DMS79 treated with DMSO at 0.1 percent for 48 hours (cell line): ENCODE data around the gene OTX1.

Source experiments
- DNase-seq: peaks from one replicate; lab custom pipeline; 2025; lab: John Stamatoyannopoulos, UW

The OTX1 gene

GRCh38 chr2:63047321-63048279, 3.0 kb upstream of the OTX1 start:
- DNase-seq: no peak

GRCh38 chr2:63048367-63049171, 2.1 kb upstream of the OTX1 start:
- DNase-seq: peak; percentile 30

- no peak for DNase-seq
Measured at GRCh38 chr2:63049211-63049969, 1.2 kb upstream of the OTX1 start.

GRCh38 chr2:63049970-63050333, 678 bp upstream of the OTX1 start:
- peak; percentile 55 for DNase-seq

GRCh38 chr2:63051042-63051794, 588 bp downstream of the OTX1 start:
- DNase-seq: peak; percentile 38

GRCh38 chr2:63051795-63052333, 1.2 kb downstream of the OTX1 start:
- DNase-seq: no peak

GRCh38 chr2:63052411-63053080, 1.9 kb downstream of the OTX1 start:
- no peak for DNase-seq

- no peak for DNase-seq
Measured at GRCh38 chr2:63053081-63053888, 2.7 kb downstream of the OTX1 start.

GRCh38 chr2:63053889-63054602, 3.4 kb downstream of the OTX1 start:
- DNase-seq: no peak

- DNase-seq: no peak
Measured at GRCh38 chr2:63054841-63055225, 4.2 kb downstream of the OTX1 start.

- no peak for DNase-seq
Measured at GRCh38 chr2:63055226-63056106, 4.8 kb downstream of the OTX1 start.

- DNase-seq: no peak
Measured at GRCh38 chr2:63056107-63057050, 5.7 kb downstream of the OTX1 start.

GRCh38 chr2:63057249-63058143, 6.9 kb downstream of the OTX1 start:
- DNase-seq: no peak

GRCh38 chr2:63058144-63058920, 7.7 kb downstream of the OTX1 start:
- DNase-seq: no peak
